Heart right ventricle (tissue), 16 donors: ENCODE results near the gene SRI. TPM values are rescaled to one million over a fixed set of nuclear protein-coding genes. Genes with fewer than 3 reads are reported as not detected.
A peak's percentile ranks its signal among the peaks of the same experiment; 100 is the strongest.

Experiments used
- ATAC-seq, 8 donors: fragments of 200-7000 bp; cut with Tn5 transposase; one replicate each; pipeline ENCODE4 v1.9.1; 2020; ENCODE audit warnings: mild to moderate bottlenecking in 8 of 8, moderate library complexity in 8 of 8, moderate number of reproducible peaks in 1 of 8
- DNase-seq, 2 donors: peaks; one replicate each; pipeline ENCODE4 v3.0.0-alpha.2; 2020
- H3K27ac ChIP-seq, 10 donors: fragments of 200-600 bp; sonication (generic) in 2 of 10; one replicate each; pipeline versions ENCODE4 v1.5.0 to v1.8.0; 2020 to 2022; ENCODE audit warnings: mild to moderate bottlenecking in 3 of 10
- H3K27me3 ChIP-seq, 7 donors: fragments of 200-600 bp; one replicate each; pipeline ENCODE4 v1.8.0; 2021 to 2022; ENCODE audit warnings: mild to moderate bottlenecking in 2 of 7
- H3K36me3 ChIP-seq, 9 donors: fragments of 200-600 bp; sonication (generic) in 1 of 9; one replicate each; pipeline versions ENCODE4 v1.5.0 to v1.8.0; 2020 to 2022; ENCODE audit warnings: mild to moderate bottlenecking in 2 of 9
- H3K4me1 ChIP-seq, 9 donors: fragments of 200-600 bp; sonication (generic) in 1 of 9; one replicate each; pipeline versions ENCODE4 v1.5.0 to v1.8.0; 2020 to 2022; ENCODE audit warnings: mild to moderate bottlenecking in 4 of 9
- H3K4me3 ChIP-seq, 10 donors: fragments of 200-600 bp; sonication (generic) in 2 of 10; one replicate each; pipeline versions ENCODE4 v1.5.0 to v1.8.0; 2020 to 2022; ENCODE audit warnings: mild to moderate bottlenecking in 7 of 10, moderate library complexity in 2 of 10
- H3K9me3 ChIP-seq, 11 donors: fragments of 200-600 bp in 10 of 11; sonication (generic) in 2 of 11; one replicate each; pipeline versions ENCODE4 v1.5.0 to v1.8.0; 2013 to 2022; ENCODE audit warnings: mild to moderate bottlenecking in 2 of 11, control low read depth in 1 of 11, moderate library complexity in 1 of 11
- WGBS, 2 donors: extraction: QIAGEN DNeasy Blood & Tissue Kit; methylation state at CpG; one replicate each; pipeline ENCODE4 v1.1.7; 2013; ENCODE audit warnings: inconsistent platforms in 1 of 2; 5-methylcytosine and 5-hydroxymethylcytosine counted together
- intact Hi-C, 10 donors: fragments of 100-400 bp; cut with DNase I; formaldehyde crosslinking; loops; one replicate each; pipeline versions ENCODE4 v1.11.1 to v1.14.2; 2022
- polyA plus RNA-seq, 2 donors: library from polyadenylated mRNA; stranded (reverse); fragments of 200-250 nt; gene quantifications; one replicate each; pipeline ENCODE4 v1.2.3, GENCODE V29; 2013
- total RNA-seq, 10 donors: library from RNA; stranded (reverse); fragmentation: NEBNext Ultra II Directional in 3 of 10; extraction: Animal tissue kit (Norgen Biotek cat#: 25700) in 3 of 10; gene quantifications; one replicate each; pipeline versions ENCODE4 v1.2.1 to v1.2.4, GENCODE V29; 2021 to 2023
- TF ChIP-seq, protein P1 (sequence below), 9 donors: fragments of 200-600 bp; sonication (generic) in 2 of 9; IDR thresholded peaks; one replicate each; pipeline versions ENCODE4 v1.5.0 to v1.8.0; 2021 to 2022; ENCODE audit warnings: antibody characterized with exemption in 9 of 9, mild to moderate bottlenecking in 5 of 9, moderate library complexity in 1 of 9
- donor health status: Arrhythmogenic right ventricular cardiomyopathy.
- donor health status: ischemic (EF 13 %, LVEDD 7.1; RV severe dilation, severe dysfunction).
- donor health status: healthy with polysubstance abuse.
- donor health status: DM: no; HTN: yes; CAD: no.
- donor health status: DM: no; HTN: no; CAD: no.
- donor health status: ischemic (EF 25% LVEDD 6.9; RV normal size, moderate dysfunction).
- donor health status: ischemic (EF 25% LVEDD 5.7; RV mildly dilated, moderate dysfunction).
- donor health status: healthy.
- donor health status: DM: yes; HTN: yes; CAD: no.
- donor health status: Ischemic cardiomyopathy.
- donor health status: ischemic (EF 35%, LVEDD 5.7; RV mildly dilated, moderate dysfunction).
- donor health status: nonischemic (EF 11% LVEDD 7.7; RV severe dilation, severe dysfunction).
- donor health status: DM: yes; HTN: yes; CAD: no.
- donor health status: PGD.
- donor health status: ischemic (EF 29% LVEDD 5.4; RV normal size, mild dysfunction).
- donor health status: nonischemic (EF 23%, LVEDD 6.1; RV moderate dilation, normal function).

Gene SRI
- total and polyA plus RNA-seq, 12 donors: 28.7 to 82.4 (median 69.9) TPM

DNA sequence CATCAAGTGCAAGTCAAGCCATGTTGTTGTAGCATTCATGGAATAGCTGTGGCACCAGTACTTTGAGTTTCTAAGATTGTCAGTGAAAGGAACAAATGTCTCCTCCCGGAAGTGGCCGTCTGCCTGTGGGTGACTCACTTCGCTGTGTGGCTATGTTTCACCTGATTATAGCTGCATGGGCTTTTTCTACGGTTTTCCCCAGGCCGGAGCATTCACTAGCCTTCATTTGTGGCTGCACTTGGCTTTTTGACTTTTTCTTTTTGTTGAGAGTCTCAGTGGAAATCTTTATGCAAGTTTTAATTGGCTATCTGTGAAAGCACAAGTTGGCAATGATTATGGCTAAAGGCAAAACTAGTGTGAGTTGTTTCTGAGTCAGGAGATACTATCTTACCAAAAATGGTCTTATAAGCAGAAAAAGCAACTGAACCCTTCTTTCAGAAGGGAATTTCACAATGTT lies 35.0 kb downstream of the SRI start:
- intact Hi-C loops: no loop called here
- H3K4me1 ChIP-seq: no peaks in the 10 kb centered on the region
- no peak overlapping the region for H3K4me3 ChIP-seq
- DNase-seq (no peak), ATAC-seq (peak in 1 of 8 donors; percentile 53)
- TF ChIP-seq, protein P1, sequence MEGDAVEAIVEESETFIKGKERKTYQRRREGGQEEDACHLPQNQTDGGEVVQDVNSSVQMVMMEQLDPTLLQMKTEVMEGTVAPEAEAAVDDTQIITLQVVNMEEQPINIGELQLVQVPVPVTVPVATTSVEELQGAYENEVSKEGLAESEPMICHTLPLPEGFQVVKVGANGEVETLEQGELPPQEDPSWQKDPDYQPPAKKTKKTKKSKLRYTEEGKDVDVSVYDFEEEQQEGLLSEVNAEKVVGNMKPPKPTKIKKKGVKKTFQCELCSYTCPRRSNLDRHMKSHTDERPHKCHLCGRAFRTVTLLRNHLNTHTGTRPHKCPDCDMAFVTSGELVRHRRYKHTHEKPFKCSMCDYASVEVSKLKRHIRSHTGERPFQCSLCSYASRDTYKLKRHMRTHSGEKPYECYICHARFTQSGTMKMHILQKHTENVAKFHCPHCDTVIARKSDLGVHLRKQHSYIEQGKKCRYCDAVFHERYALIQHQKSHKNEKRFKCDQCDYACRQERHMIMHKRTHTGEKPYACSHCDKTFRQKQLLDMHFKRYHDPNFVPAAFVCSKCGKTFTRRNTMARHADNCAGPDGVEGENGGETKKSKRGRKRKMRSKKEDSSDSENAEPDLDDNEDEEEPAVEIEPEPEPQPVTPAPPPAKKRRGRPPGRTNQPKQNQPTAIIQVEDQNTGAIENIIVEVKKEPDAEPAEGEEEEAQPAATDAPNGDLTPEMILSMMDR (IDR thresholded peaks at IDR 0.05): no peak
- no peaks in the 10 kb centered on the region for H3K27me3 ChIP-seq
- 88 to 91% methylated on average over 5 of the region's 5 CpGs for WGBS, 2 donors
- no peak overlapping the region for H3K27ac ChIP-seq
- no peaks in the 10 kb centered on the region for H3K9me3 ChIP-seq
- H3K36me3 ChIP-seq: no peaks in the 10 kb centered on the region

DNA sequence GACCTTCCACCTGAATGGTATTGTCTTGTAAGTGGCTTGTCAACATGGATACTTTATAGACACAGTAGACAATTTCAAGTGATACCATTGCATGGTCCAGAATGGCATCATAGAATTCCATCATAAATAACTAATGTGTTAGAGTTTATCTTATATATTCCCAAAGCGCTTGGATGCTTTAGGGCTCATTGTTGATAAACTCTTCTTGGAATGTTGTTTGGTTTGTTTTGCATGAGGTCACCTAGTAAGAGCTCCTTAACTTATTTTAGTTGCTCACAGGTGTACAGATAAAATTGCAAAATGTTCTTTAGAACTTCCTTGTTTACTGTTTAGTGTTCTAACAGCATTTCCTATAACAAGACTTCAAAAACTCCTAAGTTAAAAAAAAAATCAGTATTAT lies 36.8 kb downstream of the SRI start:
- TF ChIP-seq, protein P1 (IDR thresholded peaks at IDR 0.05): no peak
- H3K36me3 ChIP-seq: no peaks in the 10 kb centered on the region
- H3K27me3 ChIP-seq: no peaks in the 10 kb centered on the region
- H3K4me1 ChIP-seq: no peaks in the 10 kb centered on the region
- WGBS, 2 donors: 92 to 97% methylated on average over 1 of the region's 1 CpG
- no peak overlapping the region for H3K4me3 ChIP-seq
- intact Hi-C loops: no loop called here
- H3K9me3 ChIP-seq: no peaks in the 10 kb centered on the region
- H3K27ac ChIP-seq: no peak overlapping the region
- ATAC-seq (no peak), DNase-seq (no peak)

DNA sequence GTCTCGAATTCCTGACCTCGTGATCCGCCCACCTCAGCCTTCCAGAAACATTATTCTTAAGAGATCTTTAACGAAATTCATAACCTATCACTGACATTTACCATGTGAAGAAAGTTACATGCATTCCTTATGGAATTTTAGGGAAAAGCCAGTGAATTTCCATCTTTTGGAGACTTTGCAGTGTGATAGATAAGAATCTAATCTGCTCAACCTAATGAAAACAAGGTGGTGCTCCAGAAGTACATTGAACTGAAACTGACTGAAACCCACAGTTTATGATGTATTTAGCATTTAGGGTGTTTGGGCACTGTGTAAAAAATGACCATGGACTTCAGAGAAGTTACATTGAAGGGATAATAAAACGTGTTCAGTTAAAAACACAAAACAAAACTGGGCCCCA lies 43.6 kb downstream of the SRI start:
- intact Hi-C loops: no loop called here
- ATAC-seq (no peak), DNase-seq (no peak)
- Histone ChIP-seq H3K4me1 (no peaks in the 10 kb centered on the region), H3K4me3 (no peak overlapping the region), H3K27ac (no peak overlapping the region), H3K27me3 (no peaks in the 10 kb centered on the region), H3K9me3 (no peaks in the 10 kb centered on the region), H3K36me3 (no peaks in the 10 kb centered on the region)
- TF ChIP-seq, protein P1 (IDR thresholded peaks at IDR 0.05): no peak
- 89 to 90% methylated on average over 5 of the region's 5 CpGs for WGBS, 2 donors

DNA sequence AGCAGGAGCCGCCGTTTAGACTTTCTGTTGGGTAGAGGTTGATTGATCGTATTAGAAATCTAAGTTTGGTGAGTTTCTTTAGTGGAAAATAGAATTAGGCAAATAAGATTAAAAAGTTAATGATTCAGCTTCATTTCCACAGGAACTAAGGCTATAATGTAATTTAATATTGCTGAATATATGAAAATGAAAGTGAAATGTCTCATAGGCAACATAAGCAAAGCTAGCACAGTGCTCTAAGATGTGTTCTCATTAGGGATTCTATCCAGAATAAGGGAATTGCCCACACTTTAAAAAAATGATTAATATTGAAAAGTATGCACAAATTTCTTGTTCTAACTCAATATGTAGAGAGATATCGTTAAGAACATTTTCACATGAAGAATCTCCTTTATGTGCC lies 47.0 kb downstream of the SRI start:
- ATAC-seq (no peak), DNase-seq (no peak)
- Histone ChIP-seq H3K27me3 (no peaks in the 10 kb centered on the region), H3K9me3 (no peaks in the 10 kb centered on the region), H3K27ac (no peak overlapping the region), H3K36me3 (no peaks in the 10 kb centered on the region), H3K4me3 (no peak overlapping the region), H3K4me1 (no peaks in the 10 kb centered on the region)
- TF ChIP-seq, protein P1 (IDR thresholded peaks at IDR 0.05): no peak
- intact Hi-C loops: no loop called here
- 93 to 97% methylated on average over 4 of the region's 4 CpGs for WGBS, 2 donors
